Left kidney (tissue), 2 donors: Measurements from ENCODE around the gene CADM2. TPM values are rescaled to one million over a fixed set of nuclear protein-coding genes. Genes with fewer than 3 reads are reported as not detected.
"Not testable (repeated sequence)": the region's sequence is repeated elsewhere in the genome, so short reads cannot be mapped to it uniquely, and the experiment has no call there.

Source experiments
- DNase-seq: peaks from one replicate; pipeline ENCODE4 v3.0.0-alpha.2; 2013
- polyA plus RNA-seq: library from polyadenylated mRNA; unstranded; fragments of 120-200 nt; gene quantifications from one replicate; pipeline ENCODE4 v1.2.1, GENCODE V29; 2013; ENCODE audit not compliant: insufficient read length

The CADM2 gene
- polyA plus RNA-seq, 1 donor = 0.52 TPM

GRCh38 chr3:85077018-85077417 lies 118.2 kb downstream of the CADM2 start:
- DNase-seq = no peak

GRCh38 chr3:85081191-85081906 lies 122.6 kb downstream of the CADM2 start:
- no peak for DNase-seq

- no peak for DNase-seq
Measured at GRCh38 chr3:85090495-85090894, 131.7 kb downstream of the CADM2 start.

GRCh38 chr3:85100316-85100715 lies 141.5 kb downstream of the CADM2 start:
- DNase-seq = no peak

- no peak for DNase-seq
Measured at GRCh38 chr3:85102781-85103180, 144.0 kb downstream of the CADM2 start.

GRCh38 chr3:85110393-85110792 lies 151.6 kb downstream of the CADM2 start:
- no peak for DNase-seq

GRCh38 chr3:85120879-85121278 lies 162.1 kb downstream of the CADM2 start:
- no peak for DNase-seq

DNA sequence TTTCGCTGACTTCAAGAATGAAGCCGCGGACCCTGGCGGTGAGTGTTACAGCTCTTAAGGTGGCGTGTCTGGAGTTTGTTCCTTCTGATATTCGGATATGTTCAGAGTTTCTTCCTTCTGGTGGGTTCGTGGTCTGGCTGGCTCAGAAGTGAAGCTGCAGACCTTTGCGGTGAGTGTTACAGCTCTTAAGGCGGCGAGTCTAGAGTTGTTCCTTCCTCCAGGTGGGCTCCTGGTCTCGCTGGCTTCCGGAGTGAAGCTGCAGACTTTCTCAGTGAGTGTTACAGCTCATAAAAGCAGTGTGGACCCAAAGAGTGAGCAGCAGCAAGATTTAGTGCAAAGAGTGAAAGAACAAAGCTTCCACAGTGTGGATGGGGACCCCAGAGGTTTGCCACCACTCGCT lies 174.1 kb downstream of the CADM2 start:
- DNase-seq = not testable (repeated sequence)

DNA sequence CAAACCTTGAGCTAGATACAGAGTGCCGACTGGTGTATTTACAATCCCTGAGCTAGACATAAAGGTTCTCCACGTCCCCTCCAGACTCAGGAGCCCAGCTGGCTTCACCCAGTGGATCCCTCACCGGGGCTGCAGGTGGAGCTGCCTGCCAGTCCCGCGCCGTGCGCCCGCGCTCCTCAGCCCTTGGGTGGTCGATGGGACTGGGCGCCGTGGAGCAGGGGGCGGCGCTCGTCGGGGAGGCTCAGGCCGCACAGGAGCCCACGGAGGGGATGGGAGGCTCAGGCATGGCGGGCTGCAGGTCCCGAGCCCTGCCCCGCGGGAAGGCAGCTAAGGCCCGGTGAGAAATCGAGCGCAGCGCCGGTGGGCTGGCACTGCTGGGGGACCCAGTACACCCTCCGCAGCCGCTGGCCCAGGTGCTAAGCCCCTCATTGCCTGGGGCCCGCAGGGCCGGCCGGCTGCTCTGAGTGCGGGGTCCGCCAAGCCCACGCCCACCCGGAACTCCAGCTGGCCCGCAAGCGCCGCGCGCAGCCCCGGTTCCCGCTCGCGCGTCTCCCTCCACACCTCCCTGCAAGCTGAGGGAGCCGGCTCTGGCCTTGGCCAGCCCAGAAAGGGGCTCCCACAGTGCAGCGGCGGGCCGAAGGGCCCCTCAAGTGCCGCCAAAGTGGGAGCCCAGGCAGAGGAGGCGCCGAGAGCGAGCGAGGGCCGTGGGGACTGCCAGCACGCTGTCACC lies 175.1 kb downstream of the CADM2 start:
- DNase-seq = not testable (repeated sequence)

- DNase-seq = no peak
Measured at GRCh38 chr3:85142626-85143025, 183.8 kb downstream of the CADM2 start.

DNA sequence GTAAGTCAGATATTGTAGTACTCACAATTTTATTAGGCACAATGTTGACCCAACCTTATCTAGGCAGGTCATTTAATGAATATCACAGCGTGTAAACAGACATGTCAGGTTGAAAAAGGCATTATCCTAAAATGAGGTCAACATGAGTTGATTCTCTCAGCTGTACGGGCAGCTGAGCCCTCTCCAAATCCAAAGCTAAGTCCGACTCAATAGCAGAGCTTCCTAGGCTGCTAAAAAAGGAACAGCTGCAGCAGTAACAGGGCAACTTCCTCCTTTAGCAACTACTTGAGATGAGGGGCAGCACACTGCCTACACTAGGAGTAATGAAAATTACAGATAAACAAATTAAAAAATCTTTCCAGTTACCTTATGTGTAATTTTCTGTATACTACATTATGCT lies 189.2 kb downstream of the CADM2 start:
- no peak for DNase-seq

GRCh38 chr3:85151555-85151954 lies 192.8 kb downstream of the CADM2 start:
- no peak for DNase-seq

DNA sequence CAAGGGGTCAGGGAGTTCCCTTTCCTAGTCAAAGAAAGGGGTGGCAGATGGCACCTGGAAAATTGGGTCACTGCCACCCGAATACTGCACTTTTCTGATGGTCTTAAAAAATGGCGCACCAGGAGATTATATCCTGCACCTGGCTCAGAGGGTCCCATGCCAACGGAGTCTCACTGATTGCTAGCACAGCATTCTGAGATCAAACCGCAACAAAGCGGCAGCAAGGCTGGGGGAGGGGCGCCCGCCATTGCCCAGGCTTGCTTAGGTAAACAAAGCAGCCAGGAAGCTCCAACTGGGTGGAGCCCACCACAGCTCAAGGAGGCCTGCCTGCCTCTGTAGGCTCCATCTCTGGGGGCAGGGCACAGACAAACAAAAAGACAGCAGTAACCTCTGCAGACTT lies 194.5 kb downstream of the CADM2 start:
- DNase-seq = not testable (repeated sequence)

DNA sequence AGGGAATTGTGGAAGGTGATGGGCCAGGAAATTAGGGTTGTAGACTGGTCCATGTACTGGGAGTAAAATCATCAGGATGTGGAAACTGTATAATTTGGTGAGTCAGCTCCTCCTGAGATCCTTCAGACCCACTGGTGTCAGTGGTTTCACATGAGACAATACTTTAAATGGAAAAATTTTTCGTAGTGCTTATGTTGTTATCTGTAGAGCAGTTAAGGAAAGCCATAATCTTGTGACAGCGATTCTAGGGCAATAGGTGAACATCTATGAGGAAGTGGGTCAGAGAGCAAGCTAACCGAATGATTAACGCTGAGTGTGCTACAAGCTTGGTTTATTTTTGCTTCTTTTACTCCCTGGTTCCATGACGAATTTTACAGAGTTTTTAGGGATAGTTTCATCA lies 200.6 kb downstream of the CADM2 start:
- DNase-seq = no peak

DNA sequence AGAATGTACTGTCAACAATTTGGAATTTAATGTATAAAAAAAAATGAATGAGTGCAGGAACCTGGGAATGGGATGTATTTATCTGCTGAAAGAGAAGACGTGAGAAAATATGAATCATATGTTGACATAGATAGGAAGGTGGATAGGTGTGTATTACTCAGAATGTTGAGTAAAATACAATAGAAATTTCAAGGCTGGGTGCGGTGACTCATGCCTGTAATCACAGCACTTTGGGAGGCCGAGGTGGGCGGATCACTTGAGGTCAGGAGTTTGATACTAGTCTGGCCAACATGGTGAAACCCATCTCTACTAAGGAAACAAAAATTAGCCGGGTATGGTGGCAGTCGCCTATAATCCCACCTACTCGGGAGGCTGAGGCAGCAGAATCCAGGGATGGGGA lies 202.8 kb downstream of the CADM2 start:
- DNase-seq = no peak

DNA sequence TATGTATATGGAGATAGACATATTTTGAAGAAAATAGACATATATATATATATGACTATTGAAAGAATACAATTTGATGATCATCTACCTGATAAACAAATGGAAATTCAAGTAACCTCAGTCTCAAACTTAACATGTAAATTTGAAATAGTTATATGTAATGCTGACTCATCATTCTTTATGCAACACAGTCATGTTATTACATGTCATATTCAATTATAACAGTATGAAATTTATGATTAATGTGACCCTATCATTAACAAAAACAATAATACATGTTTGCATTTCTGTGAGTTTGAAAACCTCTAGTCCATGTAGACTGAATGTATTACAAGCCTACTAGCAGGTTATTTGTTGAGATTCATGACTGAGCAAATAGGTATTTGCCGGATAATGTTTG lies 204.1 kb downstream of the CADM2 start:
- DNase-seq = no peak

DNA sequence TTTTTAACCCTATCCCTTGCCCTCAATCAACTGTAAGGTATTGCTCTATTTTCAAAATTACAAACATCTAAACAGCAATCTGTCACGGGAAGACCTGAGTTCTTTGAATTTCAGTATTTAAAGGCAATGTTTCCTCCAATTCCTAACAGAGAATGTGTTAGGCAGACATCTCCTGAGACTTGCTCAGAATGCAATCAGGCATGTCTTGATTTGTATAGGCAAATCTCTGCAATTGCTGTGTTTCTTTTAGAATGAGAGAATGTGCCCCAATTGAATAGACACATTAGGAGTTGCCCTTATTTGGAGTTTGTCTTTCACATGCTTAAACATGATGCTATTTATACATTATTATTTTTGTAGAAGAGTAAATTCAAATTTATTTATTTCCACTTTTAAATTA lies 205.6 kb downstream of the CADM2 start:
- DNase-seq = no peak

- no peak for DNase-seq
Measured at GRCh38 chr3:85167576-85167975, 208.8 kb downstream of the CADM2 start.

- no peak for DNase-seq
Measured at GRCh38 chr3:85170646-85171045, 211.9 kb downstream of the CADM2 start.

DNA sequence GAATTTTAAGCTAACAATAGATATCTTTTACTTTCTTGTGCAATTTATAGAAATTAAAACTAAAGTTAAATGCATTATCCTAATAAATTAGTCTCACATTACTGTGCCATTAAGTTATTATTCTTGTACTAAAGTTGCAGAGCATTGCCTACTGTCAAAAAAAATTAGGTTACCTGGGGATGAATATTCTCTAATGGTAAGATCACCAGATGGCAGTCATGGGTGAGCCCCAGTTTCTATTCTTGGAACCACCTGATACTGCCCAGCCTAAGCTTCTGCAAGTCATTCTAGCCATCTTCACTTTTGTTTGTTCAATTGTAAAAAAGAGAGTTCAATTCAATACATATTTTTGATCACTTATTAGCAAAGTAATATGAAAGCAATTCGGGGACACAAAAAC lies 213.2 kb downstream of the CADM2 start:
- DNase-seq = no peak

DNA sequence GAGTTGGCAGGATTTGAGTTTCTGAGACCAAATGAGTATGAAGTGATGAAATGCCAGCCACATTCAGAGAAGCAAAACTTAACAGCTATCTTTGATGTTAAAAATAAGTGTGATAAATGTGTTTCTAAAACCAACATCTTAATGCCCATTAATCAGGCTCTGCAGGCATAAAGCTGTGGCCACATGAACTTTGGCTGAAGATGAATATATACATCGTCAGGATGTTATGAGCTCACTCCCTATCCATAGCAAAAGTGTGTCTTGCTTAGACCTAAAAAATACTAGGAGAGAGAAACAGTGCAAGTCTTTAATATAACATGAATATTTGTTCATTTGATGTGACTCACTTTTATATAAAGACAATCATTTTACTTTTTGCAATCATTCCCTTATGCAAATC lies 218.0 kb downstream of the CADM2 start:
- no peak for DNase-seq

DNA sequence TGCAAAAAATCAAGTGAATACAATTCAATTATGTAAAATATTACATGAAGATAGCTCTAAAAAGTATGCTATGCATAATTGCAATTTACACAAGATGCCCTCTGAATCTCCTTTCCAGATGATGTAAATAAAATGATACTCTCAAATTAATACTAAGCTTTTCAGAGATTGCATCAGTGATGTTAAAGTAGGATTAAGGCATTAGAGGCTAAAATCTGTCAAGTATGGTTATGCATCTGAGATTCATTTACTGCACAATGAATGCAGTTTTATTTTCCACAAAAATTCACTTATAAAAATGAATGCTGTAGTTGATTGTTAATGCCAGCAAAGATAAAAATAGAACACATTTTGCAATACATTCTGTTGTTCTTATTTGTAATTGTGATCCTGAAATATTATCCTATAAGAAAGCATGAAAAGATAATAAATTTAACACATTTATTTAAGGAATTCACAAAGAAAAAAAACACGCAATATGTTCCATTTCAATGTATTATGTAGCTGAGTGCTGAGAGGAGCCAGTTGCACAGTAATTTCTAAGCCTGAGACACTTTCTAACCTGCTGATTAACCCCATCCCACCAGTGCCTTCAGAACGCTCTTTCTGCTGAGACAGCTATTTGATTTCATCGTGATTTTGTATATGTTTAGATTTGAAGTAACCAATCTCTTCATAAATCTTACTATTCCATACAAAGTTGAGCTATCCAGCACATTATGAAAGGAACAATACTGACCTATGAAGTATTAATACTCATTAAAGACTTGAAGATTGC lies 224.4 kb downstream of the CADM2 start:
- no peak for DNase-seq

GRCh38 chr3:85185495-85185894 lies 226.7 kb downstream of the CADM2 start:
- no peak for DNase-seq
